ENCODE data around the gene PRKCB. TPM values are rescaled to one million over a fixed set of nuclear protein-coding genes. Genes with fewer than 3 reads are reported as not detected.

The PRKCB gene
- total RNA-seq, 1 experiment from 2014 or later: not detected

DNA sequence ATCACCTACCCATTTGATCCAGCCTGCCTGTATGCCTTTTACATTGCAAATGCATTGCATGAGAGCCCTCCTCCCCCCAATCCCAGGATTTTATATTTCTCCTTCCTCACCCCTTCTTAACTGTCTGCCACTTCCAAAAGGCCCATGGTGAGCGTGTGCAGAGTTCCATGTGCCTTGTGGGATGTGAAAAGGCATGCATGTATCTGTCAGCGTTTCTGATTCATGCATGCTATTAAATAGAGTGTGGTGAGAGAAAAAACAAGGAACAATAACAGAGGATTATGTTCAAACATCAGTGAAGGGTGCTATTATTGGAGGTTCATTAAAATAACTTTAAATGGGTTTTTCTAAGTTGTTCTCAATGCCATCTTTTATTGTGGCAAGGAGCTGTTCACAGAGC lies 359.4 kb downstream of the PRKCB start:
- no peak overlapping the region for H3K27ac Mint-ChIP-seq (ENCODE audit: unreplicated experiment)
- peaks cover 73% of the 10 kb centered on the region for H3K27me3 Mint-ChIP-seq (ENCODE audit: unreplicated experiment)
- BruUV-seq (replicated peaks): no TSS peak
- no peak overlapping the region for H3K4me3 Mint-ChIP-seq (ENCODE audit: low read depth, unreplicated experiment)
- H3K9me3 Mint-ChIP-seq (ENCODE audit: low read depth, unreplicated experiment): no peaks in the 10 kb centered on the region
- no peaks in the 10 kb centered on the region for H3K36me3 Mint-ChIP-seq (ENCODE audit: insufficient read depth, unreplicated experiment)
- DNase-seq: no peak
- TF ChIP-seq, protein P1, sequence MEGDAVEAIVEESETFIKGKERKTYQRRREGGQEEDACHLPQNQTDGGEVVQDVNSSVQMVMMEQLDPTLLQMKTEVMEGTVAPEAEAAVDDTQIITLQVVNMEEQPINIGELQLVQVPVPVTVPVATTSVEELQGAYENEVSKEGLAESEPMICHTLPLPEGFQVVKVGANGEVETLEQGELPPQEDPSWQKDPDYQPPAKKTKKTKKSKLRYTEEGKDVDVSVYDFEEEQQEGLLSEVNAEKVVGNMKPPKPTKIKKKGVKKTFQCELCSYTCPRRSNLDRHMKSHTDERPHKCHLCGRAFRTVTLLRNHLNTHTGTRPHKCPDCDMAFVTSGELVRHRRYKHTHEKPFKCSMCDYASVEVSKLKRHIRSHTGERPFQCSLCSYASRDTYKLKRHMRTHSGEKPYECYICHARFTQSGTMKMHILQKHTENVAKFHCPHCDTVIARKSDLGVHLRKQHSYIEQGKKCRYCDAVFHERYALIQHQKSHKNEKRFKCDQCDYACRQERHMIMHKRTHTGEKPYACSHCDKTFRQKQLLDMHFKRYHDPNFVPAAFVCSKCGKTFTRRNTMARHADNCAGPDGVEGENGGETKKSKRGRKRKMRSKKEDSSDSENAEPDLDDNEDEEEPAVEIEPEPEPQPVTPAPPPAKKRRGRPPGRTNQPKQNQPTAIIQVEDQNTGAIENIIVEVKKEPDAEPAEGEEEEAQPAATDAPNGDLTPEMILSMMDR (IDR thresholded peaks at IDR 0.05; ENCODE audit: unreplicated experiment): no peak
- CTCF ChIA-PET: interaction anchor here (0.6 kb wide), 1 partner anchor 91 kb away, joined by 3 read pairs; no protein-coding TSS in a partner anchor
- no peaks in the 10 kb centered on the region for H3K4me1 Mint-ChIP-seq (ENCODE audit: low read depth, unreplicated experiment)
- intact Hi-C loops (cut with micrococcal nuclease; ENCODE audit: unreplicated experiment): no loop called here

GRCh38 chr16:24198807-24199533 lies 363.2 kb downstream of the PRKCB start:
- no peaks in the 10 kb centered on the region for H3K4me1 Mint-ChIP-seq (ENCODE audit: low read depth, unreplicated experiment)
- intact Hi-C loops (cut with micrococcal nuclease; ENCODE audit: unreplicated experiment): no loop called here
- H3K27me3 Mint-ChIP-seq (ENCODE audit: unreplicated experiment): peaks cover 84% of the 10 kb centered on the region
- TF ChIP-seq, protein P1 (IDR thresholded peaks at IDR 0.05; ENCODE audit: unreplicated experiment): no peak
- H3K36me3 Mint-ChIP-seq (ENCODE audit: insufficient read depth, unreplicated experiment): no peaks in the 10 kb centered on the region
- H3K9me3 Mint-ChIP-seq (ENCODE audit: low read depth, unreplicated experiment): peaks cover 2% of the 10 kb centered on the region
- H3K4me3 Mint-ChIP-seq (ENCODE audit: low read depth, unreplicated experiment): no peak overlapping the region
- no TSS peak for BruUV-seq (replicated peaks)
- H3K27ac Mint-ChIP-seq (ENCODE audit: unreplicated experiment): no peak overlapping the region
- CTCF ChIA-PET: no interaction called here
- DNase-seq: no peak

GRCh38 chr16:24203675-24204074 lies 367.9 kb downstream of the PRKCB start:
- CTCF ChIA-PET: no interaction called here
- H3K36me3 Mint-ChIP-seq (ENCODE audit: insufficient read depth, unreplicated experiment): no peaks in the 10 kb centered on the region
- TF ChIP-seq, protein P1 (IDR thresholded peaks at IDR 0.05; ENCODE audit: unreplicated experiment): no peak
- no peaks in the 10 kb centered on the region for H3K4me1 Mint-ChIP-seq (ENCODE audit: low read depth, unreplicated experiment)
- H3K27me3 Mint-ChIP-seq (ENCODE audit: unreplicated experiment): peaks cover 88% of the 10 kb centered on the region
- BruUV-seq (replicated peaks): no TSS peak
- intact Hi-C loops (cut with micrococcal nuclease; ENCODE audit: unreplicated experiment): no loop called here
- H3K9me3 Mint-ChIP-seq (ENCODE audit: low read depth, unreplicated experiment): peaks cover 2% of the 10 kb centered on the region
- DNase-seq: no peak
- no peak overlapping the region for H3K27ac Mint-ChIP-seq (ENCODE audit: unreplicated experiment)
- no peak overlapping the region for H3K4me3 Mint-ChIP-seq (ENCODE audit: low read depth, unreplicated experiment)

- CTCF ChIA-PET: no interaction called here
- peaks cover 88% of the 10 kb centered on the region for H3K27me3 Mint-ChIP-seq (ENCODE audit: unreplicated experiment)
- TF ChIP-seq, protein P1 (IDR thresholded peaks at IDR 0.05; ENCODE audit: unreplicated experiment): no peak
- H3K4me3 Mint-ChIP-seq (ENCODE audit: low read depth, unreplicated experiment): no peak overlapping the region
- intact Hi-C loops (cut with micrococcal nuclease; ENCODE audit: unreplicated experiment): no loop called here
- no peak overlapping the region for H3K27ac Mint-ChIP-seq (ENCODE audit: unreplicated experiment)
- DNase-seq: no peak
- no peaks in the 10 kb centered on the region for H3K4me1 Mint-ChIP-seq (ENCODE audit: low read depth, unreplicated experiment)
- peaks cover 2% of the 10 kb centered on the region for H3K9me3 Mint-ChIP-seq (ENCODE audit: low read depth, unreplicated experiment)
- no peaks in the 10 kb centered on the region for H3K36me3 Mint-ChIP-seq (ENCODE audit: insufficient read depth, unreplicated experiment)
- BruUV-seq (replicated peaks): no TSS peak
These were observed 368.4 kb downstream of the PRKCB start for GRCh38 chr16:24204150-24204665.
